ENCODE measurements around the gene KY.

- no peak for TF ChIP-seq CTCF (IDR thresholded peaks at IDR 0.05)
- TF ChIP-seq POLR2A (IDR thresholded peaks at IDR 0.05), result no peak
These were observed 82.0 kb downstream of the KY start for GRCh38 chr3:134568790-134569189.

All from tibial nerve (tissue), 3 donors.